ENCODE measurements around the gene YIPF6. TPM values are rescaled to one million over a fixed set of nuclear protein-coding genes. Genes with fewer than 3 reads are reported as not detected.

YIPF6 gene
- total and polyA plus RNA-seq, 2 of the 13 experiments (the other 11 are each of a cell fraction or from before 2014, with no cell fraction given), result 37.8 to 43.6 TPM

DNA sequence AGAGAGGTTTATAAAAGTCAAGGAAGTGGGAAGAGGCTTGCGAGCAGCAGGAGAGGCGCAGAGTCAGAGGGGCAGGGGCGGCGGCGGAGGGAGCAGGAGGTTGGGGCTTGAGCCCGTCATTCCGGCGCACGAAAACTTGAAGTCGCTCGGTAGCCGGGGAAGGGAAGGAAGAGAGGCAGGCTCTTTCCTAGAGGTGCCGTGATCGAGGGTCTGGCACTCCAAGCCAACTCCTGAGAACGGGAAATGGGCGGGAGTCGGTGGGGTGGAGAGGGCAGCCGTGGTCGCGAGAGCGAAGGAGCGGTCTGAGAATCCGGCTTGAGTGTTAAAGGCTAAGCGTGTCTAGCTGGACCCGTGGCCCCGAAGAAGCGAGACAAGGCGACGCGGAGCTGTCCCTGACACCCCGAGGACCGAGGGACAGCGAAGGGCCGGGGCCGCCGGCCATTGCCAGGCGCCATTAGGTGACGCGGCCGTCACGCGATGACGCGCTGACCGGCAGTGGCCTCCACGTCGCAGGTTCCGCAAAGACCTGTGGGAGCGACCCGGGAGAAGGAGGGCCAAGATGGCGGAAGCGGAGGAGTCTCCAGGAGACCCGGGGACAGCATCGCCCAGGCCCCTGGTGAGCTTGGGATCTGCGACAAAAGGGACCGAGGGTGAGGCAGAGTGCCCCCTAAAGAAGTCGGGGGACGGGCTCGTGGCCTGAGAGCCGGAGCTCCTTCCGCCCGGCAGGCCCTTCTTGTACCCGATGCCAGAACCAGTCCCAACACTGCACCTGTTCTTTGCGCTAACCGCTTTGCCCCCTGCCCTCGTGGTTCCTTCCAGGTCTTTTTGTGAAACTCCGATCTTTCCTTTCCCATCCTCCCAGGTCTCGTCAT is at the start of gene YIPF6 (continued):
- TF ChIP-seq SOX6 (IDR thresholded peaks at IDR 0.05) (no peak), SOX6 (CRISPR knock-in tag; IDR thresholded peaks at IDR 0.05) (peak; percentile 32; the same call in 1 of the 2 replicates), NFKB2 (CRISPR knock-in tag; IDR thresholded peaks at IDR 0.05; ENCODE audit: borderline replicate concordance) (peak; percentile 71; the same call in 1 of the 2 replicates), HNF1B (CRISPR knock-in tag; IDR thresholded peaks at IDR 0.05) (0 out of 2 replicates have a peak, but pooled peaks have one; percentile 35), ZSCAN31 (CRISPR knock-in tag; IDR thresholded peaks at IDR 0.05; ENCODE audit: low read depth) (peak; percentile 65; the same call in 1 of the 2 replicates), DR1 (CRISPR knock-in tag; IDR thresholded peaks at IDR 0.05) (0 out of 2 replicates have a peak, but pooled peaks have one; percentile 31), FOXK1 (CRISPR knock-in tag; IDR thresholded peaks at IDR 0.05; ENCODE audit: borderline replicate concordance, low read depth) (0 out of 2 replicates have a peak, but pooled peaks have one; percentile 24), KDM2A (CRISPR knock-in tag; IDR thresholded peaks at IDR 0.05; ENCODE audit: borderline replicate concordance, low read depth) (peak; percentile 73; the same call in 1 of the 2 replicates), ZHX1 (CRISPR knock-in tag; IDR thresholded peaks at IDR 0.05; ENCODE audit: low read depth) (peak; percentile 94), POLR2AphosphoS5 (IDR thresholded peaks at IDR 0.05; ENCODE audit: low read depth, low read length) (peak; percentile 87), ZFYVE20 (CRISPR knock-in tag; IDR thresholded peaks at IDR 0.05; ENCODE audit: borderline replicate concordance, low read depth) (no peak), ZNF138 (CRISPR knock-in tag; IDR thresholded peaks at IDR 0.05; ENCODE audit: low read depth) (peak; percentile 70; the same call in 1 of the 2 replicates), RFX5 (IDR thresholded peaks at IDR 0.05; ENCODE audit: low read depth, low read length) (no peak), ZNF556 (CRISPR knock-in tag; IDR thresholded peaks at IDR 0.05; ENCODE audit: borderline replicate concordance) (peak; percentile 27; the same call in 1 of the 2 replicates), MYC (CRISPR knock-in tag; IDR thresholded peaks at IDR 0.05; ENCODE audit: borderline replicate concordance) (peak; percentile 69; the same call in 1 of the 2 replicates), NFYB (CRISPR knock-in tag; IDR thresholded peaks at IDR 0.05) (peak; percentile 71), ZNF317 (CRISPR knock-in tag; IDR thresholded peaks at IDR 0.05) (0 out of 2 replicates have a peak, but pooled peaks have one; percentile 40)
- TF ChIP-seq, protein P1, sequence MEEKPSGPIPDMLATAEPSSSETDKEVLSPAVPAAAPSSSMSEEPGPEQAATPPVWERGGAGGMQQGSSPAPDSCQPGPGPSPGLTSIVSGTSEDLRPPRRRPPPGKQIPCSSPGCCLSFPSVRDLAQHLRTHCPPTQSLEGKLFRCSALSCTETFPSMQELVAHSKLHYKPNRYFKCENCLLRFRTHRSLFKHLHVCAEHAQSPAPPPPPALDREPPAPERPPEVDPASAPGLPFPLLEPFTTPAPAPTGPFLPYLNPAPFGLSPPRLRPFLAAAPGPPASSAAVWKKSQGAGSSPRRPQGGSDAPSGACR (CRISPR knock-in tag; IDR thresholded peaks at IDR 0.05), result no peak
- TF ChIP-seq, protein P2, sequence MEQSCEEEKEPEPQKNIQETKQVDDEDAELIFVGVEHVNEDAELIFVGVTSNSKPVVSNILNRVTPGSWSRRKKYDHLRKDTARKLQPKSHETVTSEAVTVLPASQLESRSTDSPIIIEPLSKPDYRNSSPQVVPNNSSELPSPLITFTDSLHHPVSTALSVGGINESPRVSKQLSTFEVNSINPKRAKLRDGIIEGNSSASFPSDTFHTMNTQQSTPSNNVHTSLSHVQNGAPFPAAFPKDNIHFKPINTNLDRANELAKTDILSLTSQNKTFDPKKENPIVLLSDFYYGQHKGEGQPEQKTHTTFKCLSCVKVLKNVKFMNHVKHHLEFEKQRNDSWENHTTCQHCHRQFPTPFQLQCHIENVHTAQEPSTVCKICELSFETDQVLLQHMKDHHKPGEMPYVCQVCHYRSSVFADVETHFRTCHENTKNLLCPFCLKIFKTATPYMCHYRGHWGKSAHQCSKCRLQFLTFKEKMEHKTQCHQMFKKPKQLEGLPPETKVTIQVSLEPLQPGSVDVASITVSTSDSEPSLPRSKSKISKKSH (CRISPR knock-in tag; IDR thresholded peaks at IDR 0.05; ENCODE audit: borderline replicate concordance), result no peak; the same call in 1 of the 2 replicates
- TF ChIP-seq, protein P3, sequence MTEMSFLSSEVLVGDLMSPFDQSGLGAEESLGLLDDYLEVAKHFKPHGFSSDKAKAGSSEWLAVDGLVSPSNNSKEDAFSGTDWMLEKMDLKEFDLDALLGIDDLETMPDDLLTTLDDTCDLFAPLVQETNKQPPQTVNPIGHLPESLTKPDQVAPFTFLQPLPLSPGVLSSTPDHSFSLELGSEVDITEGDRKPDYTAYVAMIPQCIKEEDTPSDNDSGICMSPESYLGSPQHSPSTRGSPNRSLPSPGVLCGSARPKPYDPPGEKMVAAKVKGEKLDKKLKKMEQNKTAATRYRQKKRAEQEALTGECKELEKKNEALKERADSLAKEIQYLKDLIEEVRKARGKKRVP (CRISPR knock-in tag; IDR thresholded peaks at IDR 0.05), result no peak

Data from HepG2 (cell line).